HG03280 (cell line): ENCODE measurements around the gene SOX13.

Experiments used
- ATAC-seq: cut with Tn5 transposase; IDR thresholded peaks from one replicate; pipeline ENCODE4 v1.9.1; 2021; ENCODE audit warnings: mild to moderate bottlenecking, moderate library complexity; ENCODE audit not compliant: unreplicated experiment

Gene SOX13

GRCh38 chr1:204176049-204176448 is 103.1 kb downstream of the SOX13 start:
- no peak for ATAC-seq

GRCh38 chr1:204177133-204177532 is 104.2 kb downstream of the SOX13 start:
- no peak for ATAC-seq
